SK-N-MC (cell line): ENCODE results near the gene PRKAR2B.

Experiments
- DNase-seq: peaks from one replicate; pipeline ENCODE4 v3.0.0-alpha.2; 2011; ENCODE audit warnings: low read depth, low spot score
- H3K27ac ChIP-seq: fragments of 200-600 bp; sonication (generic); 2 replicates; pipeline ENCODE4 v1.5.1; 2016; ENCODE audit warnings: mixed run types
- H3K36me3 ChIP-seq: fragments of 200-600 bp; sonication (generic); 2 replicates; pipeline ENCODE4 v1.6.1; 2017; ENCODE audit warnings: antibody characterized with exemption, low read length, mixed read lengths; ENCODE audit not compliant: insufficient read depth
- H3K4me3 ChIP-seq: fragments of 200-600 bp; sonication (generic); 2 replicates; pipeline ENCODE4 v1.5.1; 2016
- H3K9ac ChIP-seq: fragments of 200-600 bp; sonication (generic); 2 replicates; pipeline ENCODE4 v1.8.0; 2017; ENCODE audit warnings: mixed run types, mixed read lengths; ENCODE audit not compliant: insufficient read length
- H3K9me3 ChIP-seq: fragments of 200-600 bp; sonication (generic); 2 replicates; pipeline ENCODE4 v1.6.1; 2017; ENCODE audit warnings: low read depth, mild to moderate bottlenecking, antibody characterized with exemption, low read length, moderate library complexity, mixed read lengths
- EZH2 ChIP-seq: fragments of 200-600 bp; sonication (generic); IDR thresholded peaks from one replicate; pipeline ENCODE4 v1.6.1; 2017; ENCODE audit warnings: antibody characterized with exemption
- FOXP2 ChIP-seq: optimal IDR thresholded peaks from 2 replicates; pipeline ENCODE3; 2011; ENCODE audit warnings: mild to moderate bottlenecking, moderate library complexity; ENCODE audit not compliant: insufficient read depth; ENCODE audit errors: extremely low read length, control extremely low read depth
- POLR2AphosphoS5 ChIP-seq: IDR thresholded peaks from 2 replicates; pipeline ENCODE4 v1.6.1; 2012; ENCODE audit warnings: mild to moderate bottlenecking, low read depth, low read length, borderline replicate concordance

Gene PRKAR2B

DNA sequence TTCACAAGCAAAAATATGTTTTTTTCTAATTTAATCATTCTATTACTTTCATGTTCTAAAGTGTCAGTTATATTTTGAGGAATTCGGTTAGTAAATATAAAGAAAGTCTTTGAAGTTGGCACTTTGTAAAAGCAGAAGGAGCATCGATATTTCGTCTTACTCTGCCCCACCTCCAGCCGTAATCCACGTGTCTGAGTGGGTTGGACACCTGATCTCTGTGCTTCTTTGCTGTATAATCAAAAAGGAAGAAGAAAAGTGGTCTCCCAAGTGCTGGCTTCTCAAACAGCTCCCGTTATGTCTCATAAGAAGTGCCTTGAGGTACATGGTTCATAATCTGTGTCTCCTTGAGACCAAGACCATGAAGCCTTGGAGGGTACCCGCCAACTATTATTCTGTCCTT lies 19.8 kb downstream of the PRKAR2B start:
- no peaks in the 10 kb centered on the region for H3K9me3 ChIP-seq
- H3K9ac ChIP-seq = no peak overlapping the region
- no peak overlapping the region for H3K27ac ChIP-seq
- DNase-seq = no peak
- TF ChIP-seq EZH2 (no peak), FOXP2 (no peak), POLR2AphosphoS5 (no peak)
- no peak overlapping the region for H3K4me3 ChIP-seq
- H3K36me3 ChIP-seq = 0 out of 2 replicates have a peak, but pooled peaks cover 4% of the 10 kb centered on the region

DNA sequence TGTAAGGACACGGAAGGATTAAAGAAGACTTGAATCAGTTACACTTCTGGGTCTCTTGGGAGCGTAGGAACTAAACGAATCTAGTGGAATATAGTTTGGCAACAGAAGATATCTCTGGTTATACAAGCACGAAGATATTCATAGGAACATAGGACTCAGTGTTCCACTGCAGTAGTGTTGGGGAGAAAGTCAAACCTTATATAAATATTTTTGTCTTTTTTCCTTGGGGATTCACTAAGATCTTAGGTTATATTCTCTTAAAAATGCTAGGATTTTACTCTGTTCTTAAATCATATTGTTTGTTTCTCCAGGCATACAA lies 21.4 kb downstream of the PRKAR2B start:
- no peak for DNase-seq
- TF ChIP-seq FOXP2 = no peak
- TF ChIP-seq POLR2AphosphoS5 = no peak
- TF ChIP-seq EZH2 = no peak
- H3K9me3 ChIP-seq = no peaks in the 10 kb centered on the region
- H3K27ac ChIP-seq = no peak overlapping the region
- no peak overlapping the region for H3K9ac ChIP-seq
- H3K36me3 ChIP-seq = 0 out of 2 replicates have a peak, but pooled peaks cover 4% of the 10 kb centered on the region
- no peak overlapping the region for H3K4me3 ChIP-seq

DNA sequence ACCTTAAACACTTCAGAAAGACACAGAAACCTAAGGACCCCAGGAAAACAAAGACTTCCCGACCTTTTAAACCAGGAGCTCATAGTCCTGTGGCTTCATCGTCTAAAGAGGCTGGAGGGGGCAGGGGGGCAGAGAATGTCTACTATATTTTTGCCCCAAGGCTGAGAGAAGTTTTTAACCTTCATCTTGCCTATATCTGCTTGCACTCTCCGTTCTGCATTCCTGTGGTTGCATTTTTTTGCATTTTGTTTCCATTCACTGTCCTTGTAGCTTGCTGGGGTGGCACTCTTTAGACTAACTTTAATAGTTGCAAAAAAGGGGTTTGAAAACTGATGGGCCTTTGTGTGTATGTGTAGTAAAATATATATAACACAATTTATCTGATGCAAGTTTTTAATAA lies 23.7 kb downstream of the PRKAR2B start:
- Histone ChIP-seq H3K27ac (peak overlapping the region; percentile 8; the same call in 1 of the 2 replicates), H3K4me3 (peak overlapping the region; percentile 46; the same call in 1 of the 2 replicates), H3K9me3 (no peaks in the 10 kb centered on the region), H3K9ac (no peak overlapping the region), H3K36me3 (no peaks in the 10 kb centered on the region)
- no peak for DNase-seq
- TF ChIP-seq FOXP2 (no peak), POLR2AphosphoS5 (no peak), EZH2 (no peak)

GRCh38 chr7:107069457-107069856 lies 25.0 kb downstream of the PRKAR2B start:
- H3K9me3 ChIP-seq = no peaks in the 10 kb centered on the region
- no peak overlapping the region for H3K27ac ChIP-seq
- DNase-seq = no peak
- no peak overlapping the region for H3K4me3 ChIP-seq
- H3K9ac ChIP-seq = no peak overlapping the region
- H3K36me3 ChIP-seq = no peaks in the 10 kb centered on the region
- TF ChIP-seq EZH2 (no peak), FOXP2 (no peak), POLR2AphosphoS5 (no peak)

DNA sequence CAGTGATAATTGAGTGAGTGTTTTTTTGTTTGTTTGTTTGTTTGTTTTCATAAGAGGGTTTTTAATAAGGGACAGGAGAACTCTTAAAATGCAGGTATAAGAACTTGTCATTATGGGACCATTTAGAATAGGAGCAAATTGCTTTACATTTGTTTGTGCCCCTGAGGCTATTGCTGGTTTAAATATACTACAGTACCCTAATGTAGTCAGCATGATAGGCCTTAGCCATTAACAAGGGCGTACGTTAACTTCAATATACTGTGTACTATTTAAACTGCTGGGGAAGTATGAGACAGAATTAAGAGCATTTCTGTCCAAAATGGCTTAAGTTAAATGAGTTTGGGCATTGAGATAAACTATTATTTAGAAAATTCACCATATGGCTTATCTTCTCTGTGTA lies 26.2 kb downstream of the PRKAR2B start:
- Histone ChIP-seq H3K27ac (no peak overlapping the region), H3K36me3 (no peaks in the 10 kb centered on the region), H3K9me3 (no peaks in the 10 kb centered on the region), H3K4me3 (no peak overlapping the region), H3K9ac (no peak overlapping the region)
- DNase-seq = no peak
- TF ChIP-seq POLR2AphosphoS5 = no peak
- TF ChIP-seq EZH2 = no peak
- no peak for TF ChIP-seq FOXP2

DNA sequence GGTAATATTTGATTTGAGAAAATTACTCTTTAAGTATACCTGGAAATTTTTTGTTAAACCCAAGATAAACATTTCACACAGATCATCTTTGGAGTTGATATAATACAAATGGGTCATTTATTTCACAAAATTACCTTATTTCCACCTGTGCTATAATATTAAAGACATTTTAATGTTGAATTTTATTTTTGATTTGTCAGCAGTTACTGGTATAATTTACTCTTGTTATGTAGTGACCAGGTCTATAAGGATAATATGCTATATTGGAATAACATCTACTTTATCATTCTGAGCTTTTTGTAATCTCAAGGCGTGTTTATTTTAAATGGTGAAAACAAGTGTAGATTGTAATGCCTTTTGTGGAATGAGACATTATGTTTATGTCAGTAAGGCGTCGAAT lies 26.6 kb downstream of the PRKAR2B start:
- DNase-seq = no peak
- TF ChIP-seq EZH2 (no peak), FOXP2 (no peak), POLR2AphosphoS5 (no peak)
- Histone ChIP-seq H3K9me3 (no peaks in the 10 kb centered on the region), H3K27ac (no peak overlapping the region), H3K4me3 (no peak overlapping the region), H3K9ac (no peak overlapping the region), H3K36me3 (no peaks in the 10 kb centered on the region)

DNA sequence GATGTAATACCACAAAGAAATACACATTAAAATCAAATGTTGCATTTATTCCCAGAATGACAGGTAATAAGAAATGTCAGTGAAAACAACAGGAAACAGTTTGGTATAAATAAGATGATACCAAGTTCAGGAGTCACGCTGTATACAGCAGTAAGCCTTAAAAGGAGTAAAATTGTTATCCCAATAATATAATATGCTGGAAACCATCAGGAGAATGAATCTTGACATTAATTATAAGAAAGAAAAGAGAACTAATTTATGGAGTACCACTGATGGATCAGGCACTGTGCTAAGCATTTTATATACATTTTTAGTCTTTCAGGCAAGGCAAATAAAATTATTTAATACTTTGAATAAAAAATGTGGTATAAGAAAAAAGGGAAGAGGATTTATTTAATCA lies 27.6 kb downstream of the PRKAR2B start:
- Histone ChIP-seq H3K36me3 (no peaks in the 10 kb centered on the region), H3K9ac (no peak overlapping the region), H3K4me3 (no peak overlapping the region), H3K9me3 (no peaks in the 10 kb centered on the region), H3K27ac (no peak overlapping the region)
- TF ChIP-seq POLR2AphosphoS5 (no peak), FOXP2 (no peak), EZH2 (no peak)
- no peak for DNase-seq

DNA sequence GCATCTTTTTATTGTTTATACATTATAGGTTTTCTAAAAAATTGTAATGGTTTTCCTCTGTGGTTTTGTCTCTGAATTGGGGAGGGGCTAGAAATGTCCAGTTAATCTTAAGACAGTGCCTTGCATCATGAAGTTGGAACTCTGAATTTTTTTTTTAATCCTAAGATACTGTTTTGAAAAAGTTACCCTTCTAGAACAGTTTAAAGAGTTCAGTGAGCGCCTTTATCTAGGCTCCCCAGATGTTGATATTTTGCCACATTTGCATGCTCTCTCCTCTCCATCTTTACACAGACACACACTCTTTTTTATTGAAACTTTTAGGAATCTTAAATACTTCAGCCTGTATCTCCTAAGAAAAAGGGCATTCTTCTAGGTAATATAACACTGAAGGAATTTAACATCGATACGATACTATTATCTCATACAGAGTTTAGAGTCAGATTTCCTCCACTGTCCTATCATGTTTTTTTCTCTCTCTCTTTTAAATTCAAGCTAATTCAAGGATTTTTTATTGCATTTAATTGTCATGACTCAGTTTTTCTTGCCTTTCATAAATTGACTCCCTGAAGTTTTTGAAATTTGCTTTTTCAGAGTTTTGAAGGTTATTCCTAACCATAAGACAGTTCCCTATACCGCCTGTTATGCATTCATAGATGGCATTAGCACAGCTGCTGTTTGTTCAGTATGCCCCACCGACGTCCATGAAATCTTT lies 31.5 kb downstream of the PRKAR2B start:
- no peak overlapping the region for H3K27ac ChIP-seq
- no peak overlapping the region for H3K4me3 ChIP-seq
- H3K9ac ChIP-seq = no peak overlapping the region
- H3K9me3 ChIP-seq = no peaks in the 10 kb centered on the region
- DNase-seq = no peak
- no peaks in the 10 kb centered on the region for H3K36me3 ChIP-seq
- TF ChIP-seq EZH2 = no peak
- no peak for TF ChIP-seq POLR2AphosphoS5
- TF ChIP-seq FOXP2 = no peak

- no peak overlapping the region for H3K9ac ChIP-seq
- no peaks in the 10 kb centered on the region for H3K36me3 ChIP-seq
- no peaks in the 10 kb centered on the region for H3K9me3 ChIP-seq
- no peak overlapping the region for H3K27ac ChIP-seq
- DNase-seq = no peak
- no peak for TF ChIP-seq POLR2AphosphoS5
- H3K4me3 ChIP-seq = no peak overlapping the region
Observed at GRCh38 chr7:107076781-107077698, 32.5 kb downstream of the PRKAR2B start.
